WTC11 (cell line): ENCODE results near the gene CROCC. TPM values are rescaled to one million over a fixed set of nuclear protein-coding genes. Genes with fewer than 3 reads are reported as not detected.

ENCODE experiments used
- ATAC-seq: fragments of 200-7000 bp; cut with Tn5 transposase; 2 replicates; pipeline ENCODE4 v1.10.0; 2021; ENCODE audit warnings: mild to moderate bottlenecking, moderate library complexity
- CTCF ChIA-PET: fragments of 300-600 bp; sonication (Branson Sonifier 250); formaldehyde crosslinking; loops from one replicate; lab custom pipeline; 2021; ENCODE audit warnings: antibody characterized with exemption; lab: Charles Lee
- POLR2A ChIA-PET: fragments of 350-600 bp; sonication (Branson Sonifier 250); formaldehyde crosslinking; loops from one replicate; lab custom pipeline; 2021; ENCODE audit warnings: antibody characterized with exemption; lab: Charles Lee
- DNase-seq: peaks from one replicate; pipeline ENCODE4 v3.0.0; 2021; ENCODE audit warnings: low spot score
- H3K27ac Mint-ChIP-seq: 2 replicates; pipeline ENCODE4 v1.8.0; 2021; ENCODE audit warnings: mixed read lengths
- H3K27me3 Mint-ChIP-seq: 2 replicates; pipeline ENCODE4 v1.8.0; 2021; ENCODE audit warnings: low read depth, mild to moderate bottlenecking, moderate library complexity, mixed read lengths
- H3K36me3 Mint-ChIP-seq: 2 replicates; pipeline ENCODE4 v1.8.0; 2021; ENCODE audit warnings: mixed read lengths
- H3K4me1 Mint-ChIP-seq: 2 replicates; pipeline ENCODE4 v1.8.0; 2022; ENCODE audit warnings: mixed read lengths
- H3K4me3 Mint-ChIP-seq: 2 replicates; pipeline ENCODE4 v1.8.0; 2021; ENCODE audit warnings: mild to moderate bottlenecking, moderate library complexity, mixed read lengths
- H3K9me3 Mint-ChIP-seq: 2 replicates; pipeline ENCODE4 v1.8.0; 2021; ENCODE audit warnings: mixed read lengths
- CREB1 ChIP-seq: sonication (generic); formaldehyde crosslinking; IDR thresholded peaks from 2 replicates; pipeline ENCODE4 v1.8.0; 2023; ENCODE audit warnings: mild to moderate bottlenecking, missing genetic modification reagents
- CREM ChIP-seq: sonication (generic); formaldehyde crosslinking; IDR thresholded peaks from 2 replicates; pipeline ENCODE4 v1.8.1; 2022; ENCODE audit warnings: mild to moderate bottlenecking, missing genetic modification reagents, moderate library complexity
- CTCF ChIP-seq: fragments of 200-600 bp; IDR thresholded peaks from 2 replicates; pipeline ENCODE4 v1.8.0; 2022; ENCODE audit warnings: antibody characterized with exemption
- ELF4 ChIP-seq: sonication (generic); formaldehyde crosslinking; IDR thresholded peaks from 2 replicates; pipeline ENCODE4 v1.8.1; 2022; ENCODE audit warnings: low read depth, mild to moderate bottlenecking, moderate library complexity, missing genetic modification reagents
- ESRRA ChIP-seq: sonication (generic); formaldehyde crosslinking; IDR thresholded peaks from 2 replicates; pipeline ENCODE4 v1.8.1; 2022; ENCODE audit warnings: mild to moderate bottlenecking, missing genetic modification reagents, borderline replicate concordance
- GRHL2 ChIP-seq: fragments of 250-450 bp; sonication (Bioruptor Pico); IDR thresholded peaks from 2 replicates; pipeline ENCODE4 v1.8.0; 2022; ENCODE audit warnings: mild to moderate bottlenecking, moderate library complexity; ENCODE audit not compliant: insufficient replicate concordance, severe bottlenecking
- JUN ChIP-seq: sonication (generic); formaldehyde crosslinking; IDR thresholded peaks from 2 replicates; pipeline ENCODE4 v1.8.0; 2023; ENCODE audit warnings: mild to moderate bottlenecking, missing genetic modification reagents
- MLX ChIP-seq: sonication (generic); formaldehyde crosslinking; IDR thresholded peaks from 2 replicates; pipeline ENCODE4 v1.8.1; 2023; ENCODE audit warnings: mild to moderate bottlenecking, missing genetic modification reagents, moderate library complexity
- MYBL2 ChIP-seq: sonication (generic); formaldehyde crosslinking; IDR thresholded peaks from 2 replicates; pipeline ENCODE4 v1.8.1; 2023; ENCODE audit warnings: mild to moderate bottlenecking, moderate library complexity, missing genetic modification reagents
- OVOL2 ChIP-seq: fragments of 250-450 bp; sonication (Bioruptor Pico); IDR thresholded peaks from 2 replicates; pipeline ENCODE4 v1.9.0; 2021; ENCODE audit warnings: mild to moderate bottlenecking, borderline replicate concordance
- RELA ChIP-seq: sonication (generic); formaldehyde crosslinking; IDR thresholded peaks from 2 replicates; pipeline ENCODE4 v1.8.1; 2022; ENCODE audit warnings: missing genetic modification reagents, mild to moderate bottlenecking, borderline replicate concordance
- SP1 ChIP-seq: sonication (generic); formaldehyde crosslinking; conservative IDR thresholded peaks from 2 replicates; pipeline ENCODE4 v1.8.1; 2022; ENCODE audit warnings: missing genetic modification reagents
- STAT6 ChIP-seq: sonication (generic); formaldehyde crosslinking; conservative IDR thresholded peaks from 2 replicates; pipeline ENCODE4 v1.8.1; 2023; ENCODE audit warnings: mild to moderate bottlenecking, low read depth, missing genetic modification reagents, moderate library complexity
- USF2 ChIP-seq: sonication (generic); formaldehyde crosslinking; IDR thresholded peaks from 2 replicates; pipeline ENCODE4 v1.8.1; 2023; ENCODE audit warnings: mild to moderate bottlenecking, missing genetic modification reagents, moderate library complexity
- ZBTB21 ChIP-seq: sonication (generic); formaldehyde crosslinking; IDR thresholded peaks from 2 replicates; pipeline ENCODE4 v1.8.1; 2023; ENCODE audit warnings: mild to moderate bottlenecking, missing genetic modification reagents, borderline replicate concordance
- ZNF121 ChIP-seq: sonication (generic); formaldehyde crosslinking; IDR thresholded peaks from 2 replicates; pipeline ENCODE4 v1.8.0; 2023; ENCODE audit warnings: missing genetic modification reagents
- ZNF219 ChIP-seq: sonication (generic); formaldehyde crosslinking; IDR thresholded peaks from 2 replicates; pipeline ENCODE4 v1.8.0; 2023; ENCODE audit warnings: missing genetic modification reagents, mild to moderate bottlenecking, borderline replicate concordance
- ZNF396 ChIP-seq: fragments of 250-450 bp; sonication (Bioruptor Pico); IDR thresholded peaks from 2 replicates; pipeline ENCODE4 v1.8.0; 2021; ENCODE audit warnings: mild to moderate bottlenecking, moderate library complexity, borderline replicate concordance
- ZNF425 ChIP-seq: fragments of 250-450 bp; sonication (Bioruptor Pico); conservative IDR thresholded peaks from 2 replicates; pipeline ENCODE4 v1.9.0; 2021; ENCODE audit warnings: mild to moderate bottlenecking
- ZNF512 ChIP-seq: sonication (generic); formaldehyde crosslinking; IDR thresholded peaks from 2 replicates; pipeline ENCODE4 v1.8.1; 2022; ENCODE audit warnings: missing genetic modification reagents, borderline replicate concordance
- ZNF671 ChIP-seq: fragments of 250-450 bp; sonication (Bioruptor Pico); IDR thresholded peaks from 2 replicates; pipeline ENCODE4 v1.8.0; 2021; ENCODE audit warnings: mild to moderate bottlenecking
- total RNA-seq: library from RNA; stranded (reverse); gene quantifications from 3 replicates; pipeline ENCODE4 v1.2.3, GENCODE V29; 2021
- TF ChIP-seq, protein P1 (sequence below): sonication (generic); formaldehyde crosslinking; IDR thresholded peaks from 2 replicates; pipeline ENCODE4 v1.8.1; 2022; ENCODE audit warnings: low read depth, mild to moderate bottlenecking, moderate library complexity, missing genetic modification reagents, borderline replicate concordance
- TF ChIP-seq, protein P2 (sequence below): sonication (generic); formaldehyde crosslinking; IDR thresholded peaks from 2 replicates; pipeline ENCODE4 v1.8.0; 2022; ENCODE audit warnings: mild to moderate bottlenecking, missing genetic modification reagents

Gene CROCC
- total RNA-seq, 1 experiment from 2014 or later: 75.6 TPM

- no peak for TF ChIP-seq CTCF
- no peak for TF ChIP-seq ZNF425
- TF ChIP-seq ZNF219 (CRISPR knock-in tag): no peak
- no peak for TF ChIP-seq CREM (CRISPR knock-in tag)
- no peak for TF ChIP-seq ZNF396
- no peak for TF ChIP-seq MYBL2
- no peak for TF ChIP-seq CREB1
- TF ChIP-seq, protein P1, sequence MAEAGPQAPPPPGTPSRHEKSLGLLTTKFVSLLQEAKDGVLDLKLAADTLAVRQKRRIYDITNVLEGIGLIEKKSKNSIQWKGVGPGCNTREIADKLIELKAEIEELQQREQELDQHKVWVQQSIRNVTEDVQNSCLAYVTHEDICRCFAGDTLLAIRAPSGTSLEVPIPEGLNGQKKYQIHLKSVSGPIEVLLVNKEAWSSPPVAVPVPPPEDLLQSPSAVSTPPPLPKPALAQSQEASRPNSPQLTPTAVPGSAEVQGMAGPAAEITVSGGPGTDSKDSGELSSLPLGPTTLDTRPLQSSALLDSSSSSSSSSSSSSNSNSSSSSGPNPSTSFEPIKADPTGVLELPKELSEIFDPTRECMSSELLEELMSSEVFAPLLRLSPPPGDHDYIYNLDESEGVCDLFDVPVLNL (CRISPR knock-in tag): no peak
- no peak for TF ChIP-seq STAT6 (CRISPR knock-in tag)
- no peak for TF ChIP-seq ZNF512
- TF ChIP-seq OVOL2: no peak
Observed at GRCh38 chr1:16968372-16968771, 46.6 kb downstream of the CROCC start (continued).

- H3K36me3 Mint-ChIP-seq: peaks cover 26% of the 10 kb centered on the region
- peak; percentile 54 for ATAC-seq
- no peak overlapping the region; the same call in 1 of the 2 replicates for H3K27ac Mint-ChIP-seq
- no peak for DNase-seq
- ChIA-PET CTCF (interaction anchor here (2.4 kb wide), 1 partner anchor 17 kb away, joined by 9 read pairs; no protein-coding TSS in a partner anchor), POLR2A (no interaction called here)
- H3K4me3 Mint-ChIP-seq: no peak overlapping the region
- no peaks in the 10 kb centered on the region for H3K9me3 Mint-ChIP-seq
- peaks cover 13% of the 10 kb centered on the region for H3K4me1 Mint-ChIP-seq
- H3K27me3 Mint-ChIP-seq: no peaks in the 10 kb centered on the region
- TF ChIP-seq ZNF121 (CRISPR knock-in tag) (no peak), MLX (no peak), ELF4 (CRISPR knock-in tag) (no peak), ESRRA (CRISPR knock-in tag) (no peak), ZBTB21 (CRISPR knock-in tag) (no peak), SP1 (no peak), USF2 (CRISPR knock-in tag) (no peak), GRHL2 (CRISPR knock-in tag) (no peak), RELA (CRISPR knock-in tag) (no peak), ZNF671 (CRISPR knock-in tag) (no peak), JUN (CRISPR knock-in tag) (no peak)
- TF ChIP-seq, protein P2, sequence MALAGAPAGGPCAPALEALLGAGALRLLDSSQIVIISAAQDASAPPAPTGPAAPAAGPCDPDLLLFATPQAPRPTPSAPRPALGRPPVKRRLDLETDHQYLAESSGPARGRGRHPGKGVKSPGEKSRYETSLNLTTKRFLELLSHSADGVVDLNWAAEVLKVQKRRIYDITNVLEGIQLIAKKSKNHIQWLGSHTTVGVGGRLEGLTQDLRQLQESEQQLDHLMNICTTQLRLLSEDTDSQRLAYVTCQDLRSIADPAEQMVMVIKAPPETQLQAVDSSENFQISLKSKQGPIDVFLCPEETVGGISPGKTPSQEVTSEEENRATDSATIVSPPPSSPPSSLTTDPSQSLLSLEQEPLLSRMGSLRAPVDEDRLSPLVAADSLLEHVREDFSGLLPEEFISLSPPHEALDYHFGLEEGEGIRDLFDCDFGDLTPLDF (CRISPR knock-in tag): no peak
- TF ChIP-seq, protein P1 (CRISPR knock-in tag): no peak
Observed at GRCh38 chr1:16969057-16969611, 47.4 kb downstream of the CROCC start.
